ENCODE results near the gene CDC37.

DNA sequence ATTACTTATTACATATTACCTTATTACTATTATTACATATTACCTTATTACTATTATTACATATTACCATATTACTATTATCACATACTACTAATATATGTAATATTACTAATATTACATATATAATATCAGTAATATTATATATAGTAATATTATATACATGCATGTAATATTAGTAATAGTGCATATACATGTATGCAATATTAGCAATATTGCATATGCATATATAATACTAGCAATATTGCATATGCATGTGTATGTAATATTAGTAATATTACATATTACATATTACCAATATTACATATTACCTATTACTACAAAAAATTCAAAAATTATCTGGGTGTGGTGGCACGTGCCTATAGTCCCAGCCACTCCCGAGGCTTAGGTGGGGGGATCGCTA lies 39.4 kb upstream of the CDC37 start:
- TF ChIP-seq, protein P1, sequence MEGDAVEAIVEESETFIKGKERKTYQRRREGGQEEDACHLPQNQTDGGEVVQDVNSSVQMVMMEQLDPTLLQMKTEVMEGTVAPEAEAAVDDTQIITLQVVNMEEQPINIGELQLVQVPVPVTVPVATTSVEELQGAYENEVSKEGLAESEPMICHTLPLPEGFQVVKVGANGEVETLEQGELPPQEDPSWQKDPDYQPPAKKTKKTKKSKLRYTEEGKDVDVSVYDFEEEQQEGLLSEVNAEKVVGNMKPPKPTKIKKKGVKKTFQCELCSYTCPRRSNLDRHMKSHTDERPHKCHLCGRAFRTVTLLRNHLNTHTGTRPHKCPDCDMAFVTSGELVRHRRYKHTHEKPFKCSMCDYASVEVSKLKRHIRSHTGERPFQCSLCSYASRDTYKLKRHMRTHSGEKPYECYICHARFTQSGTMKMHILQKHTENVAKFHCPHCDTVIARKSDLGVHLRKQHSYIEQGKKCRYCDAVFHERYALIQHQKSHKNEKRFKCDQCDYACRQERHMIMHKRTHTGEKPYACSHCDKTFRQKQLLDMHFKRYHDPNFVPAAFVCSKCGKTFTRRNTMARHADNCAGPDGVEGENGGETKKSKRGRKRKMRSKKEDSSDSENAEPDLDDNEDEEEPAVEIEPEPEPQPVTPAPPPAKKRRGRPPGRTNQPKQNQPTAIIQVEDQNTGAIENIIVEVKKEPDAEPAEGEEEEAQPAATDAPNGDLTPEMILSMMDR (IDR thresholded peaks at IDR 0.05) = no peak
- TF ChIP-seq POLR2A (IDR thresholded peaks at IDR 0.05) = no peak

Measured in heart left ventricle (tissue), 13 donors.